ENCODE results near the gene TOP1.
A peak's percentile ranks its signal among the peaks of the same experiment; 100 is the strongest.

The TOP1 gene

GRCh38 chr20:41054847-41055230 lies 26.2 kb downstream of the TOP1 start:
- no peaks in the 10 kb centered on the region for H3K9me3 ChIP-seq (ENCODE audit: control insufficient read depth, insufficient read depth, low read depth, low read length)
- 0 out of 2 replicates have a peak, but pooled peaks have one; percentile 36 for TF ChIP-seq PRDM6 (tag by site-specific recombination; IDR thresholded peaks at IDR 0.05)
- TF ChIP-seq WT1 (tag by site-specific recombination; IDR thresholded peaks at IDR 0.05): peak; percentile 80
- no peak for TF ChIP-seq ZNF624 (tag by site-specific recombination; IDR thresholded peaks at IDR 0.05)
- no peak for TF ChIP-seq ZNF416 (tag by site-specific recombination; IDR thresholded peaks at IDR 0.05)
- peak; percentile 35; the same call in 1 of the 2 replicates for TF ChIP-seq OSR2 (tag by site-specific recombination; IDR thresholded peaks at IDR 0.05)
- POLR2A ChIA-PET: no interaction called here
- H3K4me3 ChIP-seq (ENCODE audit: low read depth, low read length): no peak overlapping the region
- H3K4me1 ChIP-seq (ENCODE audit: control insufficient read depth, insufficient read depth, low read length): peaks cover 26% of the 10 kb centered on the region
- CTCF ChIA-PET: interaction anchor here (0.7 kb wide), 1 partner anchor 431 kb away, joined by 3 read pairs; no protein-coding TSS in a partner anchor
- H3K27ac ChIP-seq (ENCODE audit: extremely low read depth, low read depth, low read length): no peak overlapping the region
- H3K36me3 ChIP-seq (ENCODE audit: control insufficient read depth in 2 of 2, insufficient read depth in 1 of 2, low read length in 2 of 2): no peaks in the 10 kb centered on the region

GRCh38 chr20:41055679-41056078 lies 27.1 kb downstream of the TOP1 start:
- ChIA-PET CTCF (no interaction called here), POLR2A (no interaction called here)
- Histone ChIP-seq H3K9me3 (ENCODE audit: control insufficient read depth, insufficient read depth, low read depth, low read length) (no peaks in the 10 kb centered on the region), H3K27ac (ENCODE audit: extremely low read depth, low read depth, low read length) (no peak overlapping the region), H3K4me3 (ENCODE audit: low read depth, low read length) (no peak overlapping the region), H3K4me1 (ENCODE audit: control insufficient read depth, insufficient read depth, low read length) (peaks cover 25% of the 10 kb centered on the region), H3K36me3 (ENCODE audit: control insufficient read depth in 2 of 2, insufficient read depth in 1 of 2, low read length in 2 of 2) (no peaks in the 10 kb centered on the region)
- TF ChIP-seq ZNF510 (tag by site-specific recombination; IDR thresholded peaks at IDR 0.05; ENCODE audit: insufficient replicate concordance): peak; percentile 72
- no peak for TF ChIP-seq ZNF302 (tag by site-specific recombination; IDR thresholded peaks at IDR 0.05; ENCODE audit: low read depth)

GRCh38 chr20:41057999-41058673 lies 29.5 kb downstream of the TOP1 start:
- Histone ChIP-seq H3K4me3 (ENCODE audit: low read depth, low read length) (no peak overlapping the region), H3K27ac (ENCODE audit: extremely low read depth, low read depth, low read length) (no peak overlapping the region), H3K36me3 (ENCODE audit: control insufficient read depth in 2 of 2, insufficient read depth in 1 of 2, low read length in 2 of 2) (peaks cover 0 to 19% of the 10 kb centered on the region in 2 experiments; a peak in 1 of 3 replicates), H3K4me1 (ENCODE audit: control insufficient read depth, insufficient read depth, low read length) (peaks cover 11% of the 10 kb centered on the region), H3K9me3 (ENCODE audit: control insufficient read depth, insufficient read depth, low read depth, low read length) (no peaks in the 10 kb centered on the region)
- CTCF ChIA-PET: interaction anchor here (0.6 to 1.5 kb wide), 8 partner anchors 11 to 80 kb away, joined by 3 to 5 read pairs (median 4); no protein-coding TSS in a partner anchor
- POLR2A ChIA-PET: interaction anchor here (1.0 kb wide), 1 partner anchor 30 kb away, joined by 3 read pairs; no protein-coding TSS in a partner anchor
- TF ChIP-seq ELK4 (IDR thresholded peaks at IDR 0.05; ENCODE audit: borderline replicate concordance, low read depth, low read length): 0 out of 2 replicates have a peak, but pooled peaks have one; percentile 87
- no peak for TF ChIP-seq ZBTB8A (tag by site-specific recombination; IDR thresholded peaks at IDR 0.05)
- peak; percentile 70 for TF ChIP-seq ZNF366 (tag by site-specific recombination; conservative IDR thresholded peaks at IDR 0.05)
- peak; percentile 89 for TF ChIP-seq ZNF600 (tag by site-specific recombination; IDR thresholded peaks at IDR 0.05)
- TF ChIP-seq ZNF24 (tag by site-specific recombination; IDR thresholded peaks at IDR 0.05): no peak; the same call in 1 of the 2 replicates
- TF ChIP-seq ZBTB17 (tag by site-specific recombination; IDR thresholded peaks at IDR 0.05): 0 out of 2 replicates have a peak, but pooled peaks have one; percentile 11
- peak; percentile 69 for TF ChIP-seq GLIS1 (tag by site-specific recombination; IDR thresholded peaks at IDR 0.05)
- no peak for TF ChIP-seq ZNF692 (tag by site-specific recombination; IDR thresholded peaks at IDR 0.05)
- TF ChIP-seq OSR2 (tag by site-specific recombination; IDR thresholded peaks at IDR 0.05): peak; percentile 91
- TF ChIP-seq TSHZ1 (tag by site-specific recombination; IDR thresholded peaks at IDR 0.05; ENCODE audit: borderline replicate concordance): no peak; the same call in 1 of the 2 replicates
- peak; percentile 61 for TF ChIP-seq EGR2 (tag by site-specific recombination; IDR thresholded peaks at IDR 0.05; ENCODE audit: low read depth)
- no peak for TF ChIP-seq SCRT1 (tag by site-specific recombination; IDR thresholded peaks at IDR 0.05; ENCODE audit: borderline replicate concordance)
- 0 out of 2 replicates have a peak, but pooled peaks have one; percentile 29 for TF ChIP-seq INSM2 (tag by site-specific recombination; IDR thresholded peaks at IDR 0.05)
- no peak for TF ChIP-seq ZNF837 (tag by site-specific recombination; IDR thresholded peaks at IDR 0.05)
- TF ChIP-seq ZNF114 (tag by site-specific recombination; IDR thresholded peaks at IDR 0.05): no peak

Data from HEK293 (cell line).